Activated T-cell treated with anti-CD3 and anti-CD28 coated beads, Interleukin-2, amount 50 U/mL, for 24 hours (primary cell): Measurements from ENCODE around the gene PFKFB4.
"Not testable (repeated sequence)": the region's sequence is repeated elsewhere in the genome, so short reads cannot be mapped to it uniquely, and the experiment has no call there.

Experiments used
- DNase-seq: peaks from one replicate; pipeline ENCODE4 v3.0.0-alpha.2; 2020
- H3K27ac Mint-ChIP-seq: 2 replicates; pipeline ENCODE4 v1.8.0; 2020; ENCODE audit warnings: mild to moderate bottlenecking, mixed read lengths
- H3K27me3 Mint-ChIP-seq: 2 replicates; pipeline ENCODE4 v1.8.0; 2020; ENCODE audit warnings: mixed read lengths
- H3K36me3 Mint-ChIP-seq: 2 replicates; pipeline ENCODE4 v1.8.0; 2020; ENCODE audit warnings: low read depth, mixed read lengths
- H3K4me1 Mint-ChIP-seq: 2 replicates; pipeline ENCODE4 v1.8.0; 2020; ENCODE audit warnings: low read depth, mixed read lengths
- H3K4me3 Mint-ChIP-seq: 2 replicates; pipeline ENCODE4 v1.8.0; 2020; ENCODE audit warnings: mild to moderate bottlenecking, moderate library complexity, mixed read lengths
- H3K9me3 Mint-ChIP-seq: 2 replicates; pipeline ENCODE4 v1.8.0; 2020; ENCODE audit warnings: mixed read lengths

PFKFB4 gene

GRCh38 chr3:48486952-48487351 lies 69.7 kb downstream of the PFKFB4 start:
- no peak for DNase-seq
- no peaks in the 10 kb centered on the region for H3K4me1 Mint-ChIP-seq
- no peak overlapping the region for H3K4me3 Mint-ChIP-seq
- H3K27me3 Mint-ChIP-seq = no peaks in the 10 kb centered on the region
- H3K9me3 Mint-ChIP-seq = no peaks in the 10 kb centered on the region
- peaks cover 2% of the 10 kb centered on the region for H3K36me3 Mint-ChIP-seq
- no peak overlapping the region for H3K27ac Mint-ChIP-seq

GRCh38 chr3:48482822-48483221 lies 73.8 kb downstream of the PFKFB4 start:
- not testable (repeated sequence) for H3K27me3 Mint-ChIP-seq, H3K4me3 Mint-ChIP-seq, H3K36me3 Mint-ChIP-seq, DNase-seq, H3K27ac Mint-ChIP-seq, H3K9me3 Mint-ChIP-seq
- peaks cover 22% of the 10 kb centered on the region for H3K4me1 Mint-ChIP-seq

GRCh38 chr3:48480891-48481290 lies 75.7 kb downstream of the PFKFB4 start:
- H3K36me3 Mint-ChIP-seq, H3K27ac Mint-ChIP-seq, H3K27me3 Mint-ChIP-seq, DNase-seq, H3K4me3 Mint-ChIP-seq, H3K9me3 Mint-ChIP-seq: not testable (repeated sequence)
- peaks cover 33% of the 10 kb centered on the region for H3K4me1 Mint-ChIP-seq

- Mint-ChIP-seq H3K36me3 (no peaks in the 10 kb centered on the region), H3K27me3 (no peaks in the 10 kb centered on the region), H3K27ac (peak overlapping the region; percentile 93), H3K4me3 (peak overlapping the region; percentile 68), H3K4me1 (peaks cover 37% of the 10 kb centered on the region), H3K9me3 (no peaks in the 10 kb centered on the region)
- peak; percentile 68 for DNase-seq
These were observed 77.7 kb downstream of the PFKFB4 start for GRCh38 chr3:48478626-48479555.

GRCh38 chr3:48477959-48478520 lies 78.6 kb downstream of the PFKFB4 start:
- Mint-ChIP-seq H3K4me3 (peak overlapping the region; percentile 68), H3K27ac (peak overlapping the region; percentile 93), H3K4me1 (peaks cover 45% of the 10 kb centered on the region), H3K27me3 (no peaks in the 10 kb centered on the region), H3K9me3 (no peaks in the 10 kb centered on the region), H3K36me3 (no peaks in the 10 kb centered on the region)
- no peak for DNase-seq

GRCh38 chr3:48476426-48477053 lies 80.1 kb downstream of the PFKFB4 start:
- Mint-ChIP-seq H3K9me3 (no peaks in the 10 kb centered on the region), H3K4me1 (peaks cover 49% of the 10 kb centered on the region), H3K27ac (no peak overlapping the region), H3K27me3 (no peaks in the 10 kb centered on the region), H3K36me3 (peaks cover 5% of the 10 kb centered on the region), H3K4me3 (no peak overlapping the region)
- no peak for DNase-seq

GRCh38 chr3:48475188-48475587 lies 81.4 kb downstream of the PFKFB4 start:
- peaks cover 57% of the 10 kb centered on the region for H3K4me1 Mint-ChIP-seq
- peak overlapping the region; percentile 64 for H3K27ac Mint-ChIP-seq

GRCh38 chr3:48474619-48475018 lies 82.0 kb downstream of the PFKFB4 start:
- H3K36me3 Mint-ChIP-seq = peaks cover 12% of the 10 kb centered on the region
- H3K9me3 Mint-ChIP-seq = no peaks in the 10 kb centered on the region
- no peaks in the 10 kb centered on the region for H3K27me3 Mint-ChIP-seq
- H3K4me1 Mint-ChIP-seq = peaks cover 59% of the 10 kb centered on the region
- DNase-seq = no peak
- peak overlapping the region; percentile 7 for H3K27ac Mint-ChIP-seq
- no peak overlapping the region for H3K4me3 Mint-ChIP-seq

More at GRCh38 chr3:48475188-48475587, 81.4 kb downstream of the PFKFB4 start:
- DNase-seq = no peak
- Mint-ChIP-seq H3K36me3 (peaks cover 7% of the 10 kb centered on the region), H3K9me3 (no peaks in the 10 kb centered on the region), H3K4me3 (no peak overlapping the region), H3K27me3 (no peaks in the 10 kb centered on the region)

- Mint-ChIP-seq H3K4me1 (peaks cover 60% of the 10 kb centered on the region), H3K36me3 (peaks cover 18% of the 10 kb centered on the region)
- not testable (repeated sequence) for DNase-seq, H3K27me3 Mint-ChIP-seq, H3K9me3 Mint-ChIP-seq, H3K27ac Mint-ChIP-seq, H3K4me3 Mint-ChIP-seq
These were observed 82.6 kb downstream of the PFKFB4 start for GRCh38 chr3:48474031-48474430.

GRCh38 chr3:48473617-48473952 lies 83.0 kb downstream of the PFKFB4 start:
- Mint-ChIP-seq H3K4me1 (peaks cover 60% of the 10 kb centered on the region), H3K4me3 (peak overlapping the region; percentile 86), H3K9me3 (no peaks in the 10 kb centered on the region), H3K27me3 (no peaks in the 10 kb centered on the region), H3K36me3 (peaks cover 22% of the 10 kb centered on the region), H3K27ac (peak overlapping the region; percentile 99)
- DNase-seq = no peak

- H3K9me3 Mint-ChIP-seq = no peaks in the 10 kb centered on the region
- peak overlapping the region; percentile 99 for H3K27ac Mint-ChIP-seq
- peaks cover 60% of the 10 kb centered on the region for H3K4me1 Mint-ChIP-seq
- peak; percentile 94 for DNase-seq
- H3K36me3 Mint-ChIP-seq = peaks cover 27% of the 10 kb centered on the region
- H3K4me3 Mint-ChIP-seq = peak overlapping the region; percentile 86
- H3K27me3 Mint-ChIP-seq = no peaks in the 10 kb centered on the region
These were observed 83.5 kb downstream of the PFKFB4 start for GRCh38 chr3:48472923-48473616.

GRCh38 chr3:48472673-48472922 lies 84.0 kb downstream of the PFKFB4 start:
- Mint-ChIP-seq H3K36me3 (peaks cover 32% of the 10 kb centered on the region), H3K27ac (peak overlapping the region; percentile 99), H3K27me3 (no peaks in the 10 kb centered on the region), H3K9me3 (no peaks in the 10 kb centered on the region), H3K4me3 (peak overlapping the region; percentile 86), H3K4me1 (peaks cover 60% of the 10 kb centered on the region)
- no peak for DNase-seq

- Mint-ChIP-seq H3K4me3 (peak overlapping the region; percentile 7), H3K36me3 (peaks cover 55% of the 10 kb centered on the region), H3K27ac (peak overlapping the region; percentile 99), H3K27me3 (no peaks in the 10 kb centered on the region), H3K4me1 (peaks cover 68% of the 10 kb centered on the region), H3K9me3 (no peaks in the 10 kb centered on the region)
- DNase-seq = no peak
These were observed 86.3 kb downstream of the PFKFB4 start for GRCh38 chr3:48470286-48470685.

GRCh38 chr3:48469046-48469915 lies 87.3 kb downstream of the PFKFB4 start:
- H3K36me3 Mint-ChIP-seq = peaks cover 63% of the 10 kb centered on the region
- peaks cover 67% of the 10 kb centered on the region for H3K4me1 Mint-ChIP-seq
- H3K27me3 Mint-ChIP-seq = no peaks in the 10 kb centered on the region
- peak overlapping the region; percentile 99 for H3K27ac Mint-ChIP-seq
- no peaks in the 10 kb centered on the region for H3K9me3 Mint-ChIP-seq
- peak overlapping the region; percentile 7 for H3K4me3 Mint-ChIP-seq
- DNase-seq = no peak
